Umbilical cord (tissue), 2 donors: ENCODE results near the gene MMP23B. TPM values are rescaled to one million over a fixed set of nuclear protein-coding genes. Genes with fewer than 3 reads are reported as not detected.

Source experiments
- DNase-seq: peaks from one replicate; pipeline ENCODE4 v3.0.0-alpha.2; 2015; ENCODE audit warnings: low spot score
- total RNA-seq: library from RNA; depleted of rRNA; stranded (reverse); fragments of >200 nt; gene quantifications from one replicate; pipeline ENCODE4 v1.2.3, GENCODE V29; 2014; ENCODE audit warnings: low replicate concordance; ENCODE audit not compliant: insufficient read depth

The MMP23B gene
- total RNA-seq, 1 donor from 2014 or later = 249 TPM

GRCh38 chr1:1619917-1620361 lies 12.0 kb upstream of the MMP23B start:
- no peak for DNase-seq

- DNase-seq = no peak
Observed at GRCh38 chr1:1620433-1621139, 11.4 kb upstream of the MMP23B start.

- peak; percentile 48 for DNase-seq
Observed at GRCh38 chr1:1621173-1622009, 10.6 kb upstream of the MMP23B start.

- peak; percentile 79 for DNase-seq
Observed at GRCh38 chr1:1622010-1622787, 9.8 kb upstream of the MMP23B start.

GRCh38 chr1:1622788-1623094 lies 9.2 kb upstream of the MMP23B start:
- DNase-seq = no peak

- no peak for DNase-seq
Observed at GRCh38 chr1:1623181-1623630, 8.8 kb upstream of the MMP23B start.

- no peak for DNase-seq
Observed at GRCh38 chr1:1623631-1624442, 8.1 kb upstream of the MMP23B start.

GRCh38 chr1:1624443-1625403 lies 7.2 kb upstream of the MMP23B start:
- DNase-seq = peak; percentile 77

- DNase-seq = no peak
Observed at GRCh38 chr1:1625404-1625775, 6.6 kb upstream of the MMP23B start.

- DNase-seq = no peak
Observed at GRCh38 chr1:1625824-1626206, 6.2 kb upstream of the MMP23B start.

GRCh38 chr1:1626207-1627141 lies 5.5 kb upstream of the MMP23B start:
- DNase-seq = no peak

- peak; percentile 17 for DNase-seq
Observed at GRCh38 chr1:1627261-1627828, 4.6 kb upstream of the MMP23B start.

- DNase-seq = no peak
Observed at GRCh38 chr1:1627829-1628753, 3.9 kb upstream of the MMP23B start.

- peak; percentile 59 for DNase-seq
Observed at GRCh38 chr1:1628754-1629429, 3.1 kb upstream of the MMP23B start.

GRCh38 chr1:1629430-1630190 lies 2.4 kb upstream of the MMP23B start:
- DNase-seq = peak; percentile 35
